ENCODE data around the gene PARD3.
"Not testable (repeated sequence)": the region's sequence is repeated elsewhere in the genome, so short reads cannot be mapped to it uniquely, and the experiment has no call there.

- not testable (repeated sequence) for TF ChIP-seq CTCF (conservative IDR thresholded peaks at IDR 0.05); EZH2 (IDR thresholded peaks at IDR 0.05; ENCODE audit: low read depth)
Observed at GRCh38 chr10:34741087-34741486, 74.0 kb downstream of the PARD3 start.
